SU-DHL-6 (cell line): ENCODE results near the gene RFFL.
"Not testable (repeated sequence)": the region's sequence is repeated elsewhere in the genome, so short reads cannot be mapped to it uniquely, and the experiment has no call there.

ENCODE experiments used
- H2AFZ ChIP-seq: fragments of 200-600 bp; sonication (generic); 2 replicates; pipeline ENCODE4 v1.6.1; 2014; ENCODE audit warnings: low read depth, mild to moderate bottlenecking, moderate library complexity, mixed read lengths, antibody characterized with exemption, low read length; ENCODE audit not compliant: severe bottlenecking
- H3F3A ChIP-seq: fragments of 200-600 bp; shearing (Covaris generic); 2 replicates; pipeline ENCODE4 v1.6.0; 2016; ENCODE audit warnings: antibody characterized with exemption, mild to moderate bottlenecking; ENCODE audit not compliant: insufficient read depth
- H3K27ac ChIP-seq: fragments of 200-600 bp; sonication (generic); 2 replicates; pipeline ENCODE4 v1.5.1; 2016; ENCODE audit warnings: low read depth, mild to moderate bottlenecking, low read length, moderate library complexity, mixed read lengths
- H3K27me3 ChIP-seq: fragments of 200-600 bp; sonication (generic), shearing (Covaris generic); 2 replicates; pipeline ENCODE4 v1.6.0; 2014; ENCODE audit warnings: mild to moderate bottlenecking, low read length
- H3K36me3 ChIP-seq: fragments of 200-600 bp; sonication (generic); 2 replicates; pipeline ENCODE4 v1.6.1; 2014; ENCODE audit warnings: mild to moderate bottlenecking, low read length, mixed read lengths
- H3K4me2 ChIP-seq: fragments of 300-600, 200-600 bp; shearing (Covaris generic), sonication (generic); 2 replicates; pipeline ENCODE4 v1.6.0; 2014; ENCODE audit warnings: low read length, low read depth, mild to moderate bottlenecking; ENCODE audit not compliant: poor library complexity, severe bottlenecking
- H3K4me3 ChIP-seq: fragments of 200-600 bp; sonication (generic); 2 replicates; pipeline ENCODE4 v1.5.1; 2014; ENCODE audit warnings: antibody characterized with exemption, low read length, mild to moderate bottlenecking, mixed read lengths; ENCODE audit not compliant: insufficient read depth, poor library complexity, severe bottlenecking
- H3K79me2 ChIP-seq: fragments of 200-600 bp; sonication (generic); 2 replicates; pipeline ENCODE4 v1.6.1; 2014; ENCODE audit warnings: mild to moderate bottlenecking, low read length, moderate library complexity; ENCODE audit not compliant: insufficient read depth
- H3K9ac ChIP-seq: fragments of 200-600 bp; sonication (generic); 2 replicates; pipeline ENCODE4 v1.7.0; 2014; ENCODE audit warnings: mild to moderate bottlenecking, low read length
- H3K9me2 ChIP-seq: fragments of 200-600 bp; sonication (generic); replicated peaks from 2 replicates; pipeline ENCODE4 v1.6.1; 2014; ENCODE audit warnings: low read length; ENCODE audit not compliant: insufficient read depth
- H3K9me3 ChIP-seq: fragments of 200-600 bp; sonication (generic); 2 replicates; pipeline ENCODE4 v1.6.1; 2014; ENCODE audit warnings: low read length, mixed read lengths; ENCODE audit not compliant: insufficient read depth
- H4K20me1 ChIP-seq: fragments of 200-600 bp; sonication (generic); 2 replicates; pipeline ENCODE4 v1.6.1; 2014; ENCODE audit warnings: low read depth, mild to moderate bottlenecking, antibody characterized with exemption, low read length, moderate library complexity, mixed read lengths
- CTCF ChIP-seq: fragments of 200-600 bp; sonication (generic); IDR thresholded peaks from one replicate; pipeline ENCODE4 v1.5.1; 2017; ENCODE audit warnings: antibody characterized with exemption, mild to moderate bottlenecking, low read length, moderate library complexity; ENCODE audit not compliant: insufficient read depth, poor library complexity, severe bottlenecking
- EZH2phosphoT487 ChIP-seq: fragments of 200-600 bp; sonication (generic), shearing (Covaris generic); conservative IDR thresholded peaks from 2 replicates; pipeline ENCODE4 v1.6.1; 2018; ENCODE audit warnings: mild to moderate bottlenecking, antibody characterized with exemption, low read length, moderate library complexity, mixed read lengths

RFFL gene

DNA sequence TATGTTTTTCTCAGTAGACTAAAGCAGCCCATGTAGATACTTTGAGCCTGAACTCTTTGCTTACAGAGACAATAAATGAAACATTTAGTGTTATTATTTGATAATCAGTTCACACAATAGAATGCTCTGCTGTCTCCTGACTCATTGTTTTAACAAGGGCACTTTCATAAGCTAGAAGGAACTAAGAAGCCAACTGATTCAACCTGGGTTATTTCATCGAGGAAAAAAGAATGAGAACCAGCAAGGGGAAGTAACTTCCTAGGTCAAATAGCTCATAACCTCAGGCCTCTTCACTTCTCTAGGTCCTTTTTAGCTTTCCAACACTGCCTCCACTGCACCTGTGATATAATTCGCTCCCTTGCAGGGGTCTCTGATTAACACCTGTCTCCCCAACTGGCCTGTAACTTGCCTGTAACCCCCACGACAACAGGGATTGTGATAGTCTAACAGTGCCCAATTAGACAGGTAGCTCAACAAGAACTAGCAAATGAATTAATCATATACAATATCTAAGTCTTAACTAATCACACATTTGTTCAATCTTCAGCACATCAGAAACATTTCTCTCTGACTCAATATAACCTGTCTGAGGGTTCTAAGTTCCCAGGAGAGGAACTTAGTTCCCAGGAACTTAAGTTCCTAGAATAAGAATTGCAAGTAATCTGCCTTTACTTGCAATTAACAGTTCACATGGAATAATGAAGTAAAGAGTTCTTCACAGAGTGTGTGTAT lies 34.8 kb downstream of the RFFL start:
- Histone ChIP-seq H2AFZ (no peak overlapping the region), H3K27me3 (no peaks in the 10 kb centered on the region), H3K9me3 (no peaks in the 10 kb centered on the region), H3K4me3 (no peak overlapping the region), H4K20me1 (no peaks in the 10 kb centered on the region; the same call in 1 of the 2 replicates), H3K9me2 (no peaks in the 10 kb centered on the region), H3K4me2 (no peak overlapping the region), H3K79me2 (no peaks in the 10 kb centered on the region), H3K27ac (no peak overlapping the region), H3K36me3 (no peaks in the 10 kb centered on the region), H3K9ac (no peak overlapping the region), H3F3A (no peaks in the 10 kb centered on the region)
- TF ChIP-seq CTCF (no peak), EZH2phosphoT487 (no peak)

GRCh38 chr17:35028097-35028496 lies 35.4 kb downstream of the RFFL start:
- not testable (repeated sequence) for H3K79me2 ChIP-seq, H3K9me2 ChIP-seq, H3K4me2 ChIP-seq, H3K9ac ChIP-seq, H3K9me3 ChIP-seq, H3K27me3 ChIP-seq, H3K36me3 ChIP-seq, H3K4me3 ChIP-seq, H4K20me1 ChIP-seq, H3F3A ChIP-seq, H2AFZ ChIP-seq, H3K27ac ChIP-seq

DNA sequence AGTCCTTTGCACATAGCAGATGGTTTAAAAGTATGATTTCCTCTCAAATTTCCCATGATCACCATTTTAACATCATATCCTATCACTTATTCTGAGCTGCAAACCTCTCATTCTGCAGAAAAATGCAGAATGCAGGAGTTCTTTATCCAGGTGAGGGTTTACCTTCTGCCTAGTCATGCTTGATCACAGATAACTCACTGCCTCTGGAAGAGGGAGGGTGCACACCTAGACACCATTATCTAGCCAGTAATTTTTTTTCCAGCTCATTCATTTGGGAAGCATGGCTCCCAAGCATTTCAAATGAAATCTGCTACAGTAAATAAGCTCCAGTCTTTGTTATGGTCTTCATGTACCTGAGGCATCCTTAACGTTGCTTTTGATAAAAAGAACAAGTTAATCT lies 38.0 kb downstream of the RFFL start:
- H3K9ac ChIP-seq = no peak overlapping the region
- H3K27me3 ChIP-seq = no peaks in the 10 kb centered on the region
- no peaks in the 10 kb centered on the region for H3K9me2 ChIP-seq
- H3K27ac ChIP-seq = no peak overlapping the region
- TF ChIP-seq CTCF (no peak), EZH2phosphoT487 (no peak)
- no peaks in the 10 kb centered on the region for H3F3A ChIP-seq
- H3K4me3 ChIP-seq = no peak overlapping the region
- no peaks in the 10 kb centered on the region; the same call in 1 of the 2 replicates for H4K20me1 ChIP-seq
- H3K4me2 ChIP-seq = no peak overlapping the region
- H2AFZ ChIP-seq = no peak overlapping the region
- H3K79me2 ChIP-seq = no peaks in the 10 kb centered on the region
- no peaks in the 10 kb centered on the region for H3K9me3 ChIP-seq
- no peaks in the 10 kb centered on the region for H3K36me3 ChIP-seq

GRCh38 chr17:35023538-35023937 lies 40.0 kb downstream of the RFFL start:
- Histone ChIP-seq H2AFZ (no peak overlapping the region), H3K79me2 (no peaks in the 10 kb centered on the region), H3K9ac (no peak overlapping the region), H3K4me2 (no peak overlapping the region), H3K4me3 (no peak overlapping the region), H3K9me3 (no peaks in the 10 kb centered on the region), H3K36me3 (no peaks in the 10 kb centered on the region), H3K27me3 (no peaks in the 10 kb centered on the region), H3F3A (no peaks in the 10 kb centered on the region), H3K27ac (no peak overlapping the region), H3K9me2 (no peaks in the 10 kb centered on the region), H4K20me1 (no peaks in the 10 kb centered on the region; the same call in 1 of the 2 replicates)
- TF ChIP-seq EZH2phosphoT487 (no peak), CTCF (no peak)
